Epithelial cell of prostate (primary cell): ENCODE measurements around the gene NBPF12.
"Not testable (repeated sequence)": the region's sequence is repeated elsewhere in the genome, so short reads cannot be mapped to it uniquely, and the experiment has no call there.

Experiments used
- DNase-seq: peaks from one replicate; pipeline ENCODE4 v3.0.0-alpha.2; 2011; ENCODE audit warnings: low read depth, low spot score
- H3K27ac ChIP-seq: fragments of 450-650 bp; 2 replicates; pipeline ENCODE4 v1.5.1; 2017; ENCODE audit warnings: mild to moderate bottlenecking

The NBPF12 gene, protein sequence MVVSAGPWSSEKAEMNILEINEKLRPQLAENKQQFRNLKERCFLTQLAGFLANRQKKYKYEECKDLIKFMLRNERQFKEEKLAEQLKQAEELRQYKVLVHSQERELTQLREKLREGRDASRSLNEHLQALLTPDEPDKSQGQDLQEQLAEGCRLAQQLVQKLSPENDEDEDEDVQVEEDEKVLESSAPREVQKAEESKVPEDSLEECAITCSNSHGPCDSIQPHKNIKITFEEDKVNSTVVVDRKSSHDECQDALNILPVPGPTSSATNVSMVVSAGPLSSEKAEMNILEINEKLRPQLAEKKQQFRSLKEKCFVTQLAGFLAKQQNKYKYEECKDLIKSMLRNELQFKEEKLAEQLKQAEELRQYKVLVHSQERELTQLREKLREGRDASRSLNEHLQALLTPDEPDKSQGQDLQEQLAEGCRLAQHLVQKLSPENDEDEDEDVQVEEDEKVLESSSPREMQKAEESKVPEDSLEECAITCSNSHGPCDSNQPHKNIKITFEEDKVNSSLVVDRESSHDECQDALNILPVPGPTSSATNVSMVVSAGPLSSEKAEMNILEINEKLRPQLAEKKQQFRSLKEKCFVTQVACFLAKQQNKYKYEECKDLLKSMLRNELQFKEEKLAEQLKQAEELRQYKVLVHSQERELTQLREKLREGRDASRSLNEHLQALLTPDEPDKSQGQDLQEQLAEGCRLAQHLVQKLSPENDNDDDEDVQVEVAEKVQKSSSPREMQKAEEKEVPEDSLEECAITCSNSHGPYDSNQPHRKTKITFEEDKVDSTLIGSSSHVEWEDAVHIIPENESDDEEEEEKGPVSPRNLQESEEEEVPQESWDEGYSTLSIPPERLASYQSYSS (N-terminal part only)

DNA sequence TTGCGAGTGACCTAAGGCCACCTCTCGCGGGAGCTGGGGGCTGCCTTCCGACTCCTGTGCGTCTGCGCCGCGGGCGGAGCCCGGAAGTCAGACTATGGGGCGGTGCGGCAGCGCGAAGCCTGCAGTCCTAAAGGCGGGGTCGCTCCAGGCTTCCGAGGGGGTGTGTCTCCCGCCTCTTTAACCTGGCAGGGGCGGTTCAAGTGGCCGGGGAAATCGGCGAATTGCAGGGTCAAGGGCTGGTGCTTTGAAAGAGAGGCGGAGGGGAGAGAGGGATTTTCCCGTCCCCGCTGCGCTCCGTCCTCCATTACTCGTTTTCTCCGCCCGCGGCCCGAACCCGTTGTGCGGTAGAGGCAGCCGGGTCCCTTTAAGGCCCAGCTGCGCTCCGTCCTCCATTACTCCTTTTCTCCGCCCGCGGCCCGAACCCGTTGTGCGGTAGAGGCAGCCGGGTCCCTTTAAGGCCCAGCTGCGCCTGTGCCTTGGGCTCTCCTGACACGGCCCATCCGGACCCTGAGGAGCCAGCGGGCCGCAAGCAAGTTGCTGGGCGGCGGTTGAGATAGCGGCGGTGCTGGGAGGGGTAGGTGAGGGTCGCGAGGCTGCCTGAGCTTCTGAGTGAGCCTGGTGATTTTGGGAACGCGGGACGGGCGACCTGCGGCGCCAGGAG lies at the start of gene NBPF12:
Gene NBPF12 (plus strand): TSS at position 83 of the 661 bp plus-strand sequence. CDS start 21,820 bp downstream, outside the sequence.
- DNase-seq = not testable (repeated sequence)
- H3K27ac ChIP-seq = peak within 1 kb of the TSS; percentile 67

DNA sequence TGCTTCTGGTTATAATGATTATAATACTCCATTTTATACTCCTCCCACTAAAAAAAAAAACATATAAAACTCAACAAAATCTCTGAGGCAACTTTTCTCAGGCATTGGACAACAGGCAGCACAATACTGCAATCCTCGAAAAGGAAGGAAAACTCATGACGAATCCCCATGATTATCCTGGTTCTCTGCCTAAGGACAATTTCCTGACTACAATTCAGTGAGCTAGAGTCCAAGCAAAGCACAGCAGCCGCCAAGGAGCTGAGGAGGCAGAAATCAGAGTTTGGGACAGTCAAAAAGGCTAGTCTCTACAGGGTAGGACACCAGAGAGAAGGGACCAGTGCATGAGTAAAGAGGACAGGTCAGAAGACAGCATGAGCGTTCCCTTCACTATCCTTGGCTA lies 46.8 kb upstream of the NBPF12 start:
- not testable (repeated sequence) for DNase-seq, H3K27ac ChIP-seq

DNA sequence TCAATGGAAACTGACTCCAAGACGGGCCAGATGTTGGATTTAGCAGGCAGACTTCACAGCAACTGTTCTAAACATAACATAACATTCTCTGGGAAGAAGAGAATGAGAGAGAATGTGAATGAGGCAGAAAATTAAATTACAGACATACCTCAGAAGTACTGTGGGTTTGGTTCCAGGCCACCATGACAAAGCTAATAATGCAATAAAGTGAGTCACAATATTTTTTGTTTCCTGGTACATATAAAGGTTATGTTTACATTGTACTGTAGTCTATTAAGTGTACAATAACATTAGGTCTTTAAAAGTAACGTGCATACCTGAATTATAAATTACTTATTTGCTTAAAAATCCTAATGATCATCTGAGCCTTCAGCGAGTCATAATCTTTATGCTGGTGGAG lies 45.8 kb upstream of the NBPF12 start:
- not testable (repeated sequence) for DNase-seq, H3K27ac ChIP-seq

DNA sequence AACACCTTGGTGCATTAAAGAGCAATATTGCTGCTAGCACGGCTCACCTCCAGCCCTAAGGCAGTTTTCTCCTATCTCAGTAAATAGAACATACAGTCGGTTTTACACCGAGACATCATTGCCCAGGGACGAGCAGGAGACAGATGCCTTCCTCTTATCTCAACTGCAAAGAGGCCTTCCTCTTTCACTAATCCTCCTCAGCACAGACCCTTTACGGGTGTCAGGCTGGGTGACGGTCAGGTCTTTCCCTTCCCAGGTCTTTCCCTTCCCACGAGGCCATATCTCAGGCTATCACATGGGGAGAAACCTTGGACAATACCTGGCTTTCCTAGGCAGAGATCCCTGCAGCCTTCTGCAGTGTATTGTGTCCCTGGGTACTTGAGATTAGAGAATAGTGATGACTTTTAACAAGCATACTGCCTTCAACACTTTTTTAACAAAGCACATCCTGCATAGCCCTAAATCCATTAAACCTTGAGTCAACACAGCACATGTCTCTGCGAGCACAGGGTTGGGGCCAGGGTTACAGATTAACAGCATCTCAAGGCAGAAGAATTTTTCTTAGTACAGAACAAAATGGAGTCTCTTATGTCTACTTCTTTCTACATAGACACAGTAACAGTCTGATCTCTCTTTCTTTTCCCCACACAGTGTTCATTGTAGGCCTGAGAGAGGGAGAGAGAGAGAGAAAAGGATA lies 30.4 kb upstream of the NBPF12 start:
- H3K27ac ChIP-seq, DNase-seq: not testable (repeated sequence)

DNA sequence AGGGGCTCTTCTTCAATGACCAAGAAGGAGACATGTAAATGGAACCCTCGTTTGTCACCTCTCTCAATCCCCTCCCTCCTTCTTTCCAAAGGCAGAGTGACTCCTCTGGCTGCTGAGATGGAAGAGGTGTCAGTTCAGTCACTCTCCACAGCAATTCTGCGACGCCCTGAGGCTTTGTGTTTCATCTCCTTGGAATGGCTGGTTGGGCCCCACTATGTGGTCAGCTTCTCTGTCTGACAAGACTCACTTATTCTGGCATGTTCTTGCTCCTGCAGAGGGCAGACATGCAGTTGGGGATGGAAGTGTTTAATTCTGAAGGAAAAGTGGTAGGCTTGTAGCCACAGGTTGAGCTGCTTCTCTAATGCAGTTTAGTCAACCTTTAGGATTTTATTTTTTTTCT lies 25.1 kb upstream of the NBPF12 start:
- peak; percentile 29 for DNase-seq
- H3K27ac ChIP-seq = not testable (repeated sequence)

DNA sequence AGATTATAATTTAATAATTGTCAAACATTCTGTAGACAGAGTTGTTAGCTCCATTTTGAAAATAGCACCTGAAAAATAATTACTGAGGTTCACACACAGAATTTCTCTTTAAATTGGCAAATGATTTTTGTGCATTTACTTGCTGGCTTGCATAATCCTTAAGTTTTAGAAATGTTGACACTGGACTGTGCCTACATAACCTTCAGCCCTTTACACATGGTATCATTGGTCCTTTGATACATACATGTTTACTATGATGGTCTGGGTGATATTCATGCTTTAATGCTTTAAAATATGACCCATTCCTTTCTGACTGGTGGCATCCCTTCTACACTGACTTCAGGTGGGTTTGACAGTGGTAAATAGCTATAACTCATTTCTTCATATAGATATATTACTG lies 17.3 kb upstream of the NBPF12 start:
- DNase-seq, H3K27ac ChIP-seq: not testable (repeated sequence)

DNA sequence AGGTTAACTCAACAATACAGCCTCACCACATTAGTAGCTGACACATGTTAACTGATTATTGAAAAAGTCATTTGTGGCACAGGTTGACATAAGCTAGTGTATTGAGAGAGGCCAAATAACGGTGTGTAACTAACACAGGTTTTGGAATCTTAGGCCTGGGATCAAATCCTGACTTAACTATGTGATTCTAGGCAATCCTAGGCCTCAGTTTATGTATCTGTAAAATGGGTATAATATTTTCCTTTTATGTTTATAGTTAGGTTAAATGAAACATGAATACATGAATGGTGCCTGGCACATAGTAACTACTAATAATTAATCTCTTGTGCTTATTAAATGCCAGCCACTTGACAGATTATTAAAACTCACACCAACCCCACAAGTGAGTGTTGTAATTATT lies 15.5 kb upstream of the NBPF12 start:
- not testable (repeated sequence) for H3K27ac ChIP-seq, DNase-seq

DNA sequence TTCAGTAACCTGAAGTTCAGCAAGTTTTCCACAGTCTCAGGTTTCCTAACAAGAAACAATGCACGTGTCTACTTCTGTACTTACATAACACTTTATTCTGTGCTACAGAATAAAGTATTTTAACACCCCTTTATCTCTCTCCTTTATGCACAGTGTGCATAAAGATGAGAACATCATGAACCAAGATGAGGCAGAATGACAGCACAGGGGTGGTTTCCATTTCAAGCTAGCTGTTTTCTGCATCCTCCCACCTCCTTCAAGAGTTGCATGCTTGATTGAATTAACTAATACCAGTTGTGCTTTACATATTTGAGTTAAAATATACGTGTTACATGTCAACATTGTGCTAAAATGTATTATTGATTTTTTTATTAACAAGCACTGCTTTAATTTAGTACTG lies 14.0 kb upstream of the NBPF12 start:
- DNase-seq, H3K27ac ChIP-seq: not testable (repeated sequence)

DNA sequence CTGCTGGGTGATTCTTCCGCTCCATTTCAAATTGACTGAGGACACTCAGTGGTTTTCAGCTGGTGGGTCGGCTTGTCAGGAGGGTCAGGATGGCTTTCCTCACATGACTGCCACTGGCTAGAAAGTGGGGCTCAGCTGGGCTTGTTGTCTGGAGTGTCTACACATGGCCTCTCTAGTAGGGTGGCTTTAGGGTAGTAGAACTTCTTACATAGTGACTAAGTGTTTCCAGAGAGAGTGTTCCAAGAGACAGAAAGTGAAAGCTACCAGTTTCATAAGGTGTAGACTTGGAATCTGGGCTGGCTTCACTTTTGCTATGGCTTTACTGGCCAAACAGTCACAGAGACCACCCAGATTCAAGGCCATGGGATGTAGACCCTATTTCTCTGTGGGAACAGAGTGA lies 11.7 kb upstream of the NBPF12 start:
- H3K27ac ChIP-seq, DNase-seq: not testable (repeated sequence)

DNA sequence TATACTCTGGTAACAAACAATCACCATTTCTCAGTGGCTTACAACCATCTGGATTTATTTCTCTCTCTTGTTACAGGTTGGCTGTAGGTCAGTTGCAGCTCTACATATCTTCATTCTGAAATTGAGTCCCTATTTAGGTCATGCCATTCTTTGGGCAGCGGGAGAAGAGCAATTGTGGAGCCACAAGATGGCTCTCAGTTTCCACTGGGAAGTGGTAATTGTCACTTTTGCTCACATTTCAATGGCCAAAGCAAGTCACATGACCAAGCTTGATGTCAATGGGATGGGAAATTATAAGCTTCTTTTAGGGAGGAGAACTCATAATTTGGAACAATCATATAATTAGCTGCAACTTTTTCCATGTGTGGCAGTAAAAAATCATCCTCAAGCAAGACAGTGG lies 7.9 kb upstream of the NBPF12 start:
- H3K27ac ChIP-seq, DNase-seq: not testable (repeated sequence)

DNA sequence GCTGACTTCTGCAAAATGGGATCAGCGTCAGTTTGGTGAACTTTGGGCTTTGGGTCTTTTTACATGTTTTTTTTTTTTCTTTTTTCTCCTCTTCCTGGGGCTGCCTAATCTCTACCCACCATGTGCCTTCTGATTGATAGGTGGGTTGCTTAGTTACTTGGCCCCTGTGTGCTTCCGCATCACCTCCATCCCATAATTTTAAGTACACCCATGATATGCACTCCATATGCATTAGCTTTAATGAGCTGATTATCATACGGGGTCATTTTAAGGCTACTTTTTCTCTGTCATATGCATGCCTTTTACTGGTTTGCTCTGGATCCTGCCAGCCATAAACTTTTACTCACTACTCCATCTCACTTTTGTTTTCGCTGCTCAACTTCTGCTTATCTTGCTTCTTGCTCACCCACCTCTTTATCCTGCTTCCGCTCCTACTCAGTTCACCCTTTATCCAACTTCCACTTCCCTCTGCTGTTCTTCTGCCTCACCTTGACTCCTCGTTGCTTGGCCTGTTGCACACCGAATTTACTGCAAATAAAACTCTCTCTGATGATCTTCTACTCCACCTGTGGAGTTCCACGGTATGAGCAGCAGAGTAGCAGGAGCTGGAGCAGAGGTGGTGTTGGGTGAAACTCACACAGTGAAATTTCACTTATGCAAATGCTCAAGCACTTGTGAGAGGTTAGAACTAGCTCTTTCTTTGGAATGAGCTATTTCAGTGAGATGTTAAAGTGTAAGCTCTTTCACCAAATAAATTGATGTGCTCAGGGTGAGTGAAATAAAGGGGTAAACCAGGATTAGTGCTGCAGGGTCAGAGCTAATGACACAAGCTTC lies 3.5 kb upstream of the NBPF12 start:
- not testable (repeated sequence) for H3K27ac ChIP-seq, DNase-seq

DNA sequence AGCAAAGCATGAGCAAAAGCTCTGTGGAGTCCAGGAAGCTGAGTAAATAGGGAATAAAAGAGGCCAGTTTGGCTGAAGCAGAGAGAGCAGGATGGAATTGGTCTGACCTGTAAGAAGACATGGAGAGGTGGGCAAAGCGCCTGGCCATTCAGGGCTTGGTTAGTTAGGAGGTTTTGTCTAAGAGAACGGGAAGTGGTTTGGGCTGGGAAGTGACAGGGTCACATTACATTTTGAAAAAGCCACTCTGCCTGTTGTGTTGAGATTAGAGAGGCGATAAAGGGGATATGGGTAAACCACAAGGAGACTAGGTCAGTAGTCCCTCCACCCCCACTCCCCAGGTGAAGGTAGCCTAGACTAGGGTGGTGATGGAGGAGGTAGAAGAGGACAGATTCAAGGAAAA lies 662 bp upstream of the NBPF12 start:
- not testable (repeated sequence) for H3K27ac ChIP-seq, DNase-seq

DNA sequence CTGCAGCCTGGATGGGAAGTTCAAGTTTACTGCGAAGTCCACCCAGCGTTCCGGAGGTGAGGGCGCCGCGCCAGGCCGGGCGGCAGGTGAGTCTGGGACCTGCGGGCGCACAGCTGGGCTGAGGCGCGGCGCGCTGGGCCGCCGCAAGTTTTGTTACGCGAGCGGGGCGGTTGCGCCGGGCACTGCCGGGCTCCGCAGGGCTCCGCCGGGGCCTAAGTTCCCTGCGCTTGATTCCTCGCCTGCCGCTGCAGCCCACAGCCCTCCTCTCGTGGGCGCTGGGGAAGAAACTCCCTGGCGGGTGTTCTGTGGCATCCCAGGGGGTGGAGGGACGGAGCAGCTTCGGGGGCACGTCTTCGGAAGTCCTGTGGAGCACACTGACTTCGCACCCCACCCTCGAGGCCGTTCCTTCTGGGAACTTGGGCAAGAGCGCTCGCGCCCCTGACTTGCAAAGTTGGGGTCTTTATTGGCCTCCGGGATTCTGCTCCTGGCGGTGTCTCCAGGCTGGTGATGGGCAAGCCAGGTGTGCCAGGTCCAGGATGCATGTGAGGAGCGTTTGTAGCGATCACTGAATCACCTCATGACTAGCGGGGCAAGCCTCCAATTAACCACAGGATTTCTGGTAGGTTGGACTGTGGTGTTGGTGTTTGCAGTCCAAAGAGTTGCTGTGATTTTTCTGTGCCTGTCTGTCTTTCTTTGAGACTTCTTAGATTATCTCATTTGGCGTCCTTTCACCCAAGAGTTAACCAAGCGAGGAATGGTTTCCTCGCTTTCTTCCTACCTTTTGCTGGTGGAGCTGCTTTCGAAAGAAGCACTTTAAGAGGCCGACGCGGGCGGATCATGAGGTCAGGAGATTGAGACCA lies 1.0 kb downstream of the NBPF12 start:
- peak overlapping the region; percentile 67 for H3K27ac ChIP-seq
- not testable (repeated sequence) for DNase-seq

DNA sequence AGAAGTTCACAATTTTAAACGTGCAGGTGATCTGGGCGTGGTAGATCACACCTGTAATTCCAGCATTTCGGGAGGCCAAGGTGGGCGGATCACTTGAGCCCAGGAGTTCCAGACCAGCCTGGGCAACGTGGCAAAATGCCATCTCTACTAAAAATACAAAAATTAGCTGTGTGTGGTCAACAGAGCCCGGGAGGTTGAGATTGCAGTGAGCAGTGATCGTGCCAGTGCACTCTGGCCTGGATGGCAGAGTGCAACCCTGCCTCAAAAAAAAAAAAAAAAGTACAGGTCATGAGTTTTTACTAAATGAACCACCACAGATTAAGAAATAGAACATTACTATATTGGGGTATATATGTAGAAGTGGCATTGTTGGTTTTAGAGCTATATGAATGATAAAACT lies 2.2 kb downstream of the NBPF12 start:
- DNase-seq = not testable (repeated sequence)

DNA sequence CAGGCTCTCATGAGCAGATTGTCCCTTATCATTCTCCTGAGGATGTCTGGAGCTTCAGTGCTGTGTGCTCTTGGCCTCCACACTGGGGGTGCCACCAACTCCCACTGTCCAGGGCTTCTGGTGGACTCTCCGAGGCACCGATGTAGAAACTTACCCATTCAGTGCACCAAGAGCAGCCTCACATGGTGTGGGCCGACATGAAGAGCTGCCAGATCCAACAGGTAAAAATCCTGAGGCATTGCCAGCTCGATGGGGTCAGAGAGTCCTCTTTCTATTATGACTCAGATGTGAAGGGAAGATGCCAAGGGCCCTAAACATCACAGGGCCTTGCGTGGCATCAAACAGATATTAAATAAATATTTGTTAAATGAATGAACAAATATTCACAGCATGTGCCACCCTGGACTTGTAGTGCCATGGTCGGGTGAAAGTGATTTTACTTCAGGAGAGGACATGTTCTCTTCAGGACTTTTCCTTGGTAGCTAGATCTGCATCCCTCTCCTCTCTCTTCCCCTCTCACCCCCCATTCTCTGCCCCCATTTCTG lies 5.3 kb downstream of the NBPF12 start:
- not testable (repeated sequence) for DNase-seq, H3K27ac ChIP-seq

More for the DNA sequence above, 2.2 kb downstream of the NBPF12 start:
- H3K27ac ChIP-seq = not testable (repeated sequence)

DNA sequence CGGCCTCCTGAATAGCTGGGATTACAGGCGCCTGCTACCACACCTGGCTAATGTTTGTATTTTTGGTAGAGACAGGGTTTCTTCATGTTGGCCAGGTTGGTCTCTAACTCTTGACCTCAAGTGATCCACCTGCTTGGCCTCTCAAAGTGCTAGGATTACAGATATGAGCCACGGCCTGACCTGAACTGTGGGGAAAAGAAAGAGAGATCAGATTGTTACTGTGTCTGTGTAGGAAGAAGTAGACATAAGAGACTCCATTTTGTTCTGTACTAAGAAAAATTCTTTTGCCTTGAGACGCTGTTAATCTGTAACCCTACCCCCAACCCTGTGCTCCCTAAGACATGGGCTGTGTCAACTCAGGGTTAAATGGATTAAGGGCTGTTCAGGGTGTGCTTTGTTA lies 10.0 kb downstream of the NBPF12 start:
- DNase-seq, H3K27ac ChIP-seq: not testable (repeated sequence)

DNA sequence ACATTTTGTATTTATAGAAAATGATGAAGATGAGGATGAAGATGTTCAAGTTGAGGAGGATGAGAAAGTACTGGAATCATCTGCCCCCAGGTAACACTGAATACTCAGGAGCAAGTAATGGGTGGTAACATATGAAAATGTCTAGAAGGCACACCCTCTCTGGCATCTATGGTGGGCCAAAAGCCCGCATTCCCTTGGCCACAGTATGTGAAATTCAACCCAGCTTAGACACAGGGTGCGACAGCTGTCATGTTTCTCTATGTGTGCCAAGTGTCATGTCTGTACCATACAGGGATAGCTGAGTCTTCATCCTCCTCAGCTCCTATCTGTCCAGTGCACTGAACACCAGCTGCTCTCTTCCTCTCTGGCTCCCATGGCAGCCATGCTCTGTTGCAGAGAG lies 26.2 kb downstream of the NBPF12 start:
- H3K27ac ChIP-seq, DNase-seq: not testable (repeated sequence)

DNA sequence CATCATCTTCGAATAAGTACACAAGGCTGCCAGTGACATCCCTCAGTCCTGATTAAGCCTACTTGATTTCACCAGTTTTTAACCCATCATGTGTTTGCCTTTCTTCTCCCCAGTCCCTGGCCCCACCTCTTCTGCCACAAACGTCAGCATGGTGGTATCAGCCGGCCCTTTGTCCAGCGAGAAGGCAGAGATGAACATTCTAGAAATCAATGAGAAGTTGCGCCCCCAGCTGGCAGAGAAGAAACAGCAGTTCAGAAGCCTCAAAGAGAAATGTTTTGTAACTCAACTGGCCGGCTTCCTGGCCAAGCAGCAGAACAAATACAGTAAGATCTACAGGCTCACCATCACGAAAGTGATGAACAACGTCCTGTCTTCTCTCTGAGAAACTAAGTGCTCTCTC lies 28.2 kb downstream of the NBPF12 start:
- DNase-seq, H3K27ac ChIP-seq: not testable (repeated sequence)
